Ishikawa (cell line): Measurements from ENCODE around the gene CAMTA1.

Experiments used
- CEBPB ChIP-seq: IDR thresholded peaks from 2 replicates; pipeline ENCODE4 v1.6.1; 2012
- CREB1 ChIP-seq: IDR thresholded peaks from 2 replicates; pipeline ENCODE4 v1.6.1; 2012; ENCODE audit warnings: low read depth
- EP300 ChIP-seq: IDR thresholded peaks from 2 replicates; pipeline ENCODE4 v1.6.1; 2012; ENCODE audit warnings: borderline replicate concordance
- MAX ChIP-seq: IDR thresholded peaks from 2 replicates; pipeline ENCODE4 v1.6.1; 2012
- RAD21 ChIP-seq: IDR thresholded peaks from 2 replicates; pipeline ENCODE4 v1.6.1; 2012; ENCODE audit warnings: low read depth
- REST ChIP-seq: IDR thresholded peaks from 2 replicates; pipeline ENCODE4 v1.6.1; 2012; ENCODE audit warnings: low read depth, mild to moderate bottlenecking
- TAF1 ChIP-seq: IDR thresholded peaks from 2 replicates; pipeline ENCODE4 v1.6.1; 2012; ENCODE audit warnings: low read depth, mild to moderate bottlenecking
- TCF12 ChIP-seq: IDR thresholded peaks from 2 replicates; pipeline ENCODE4 v1.6.1; 2012; ENCODE audit warnings: low read depth
- TEAD4 ChIP-seq: IDR thresholded peaks from 2 replicates; pipeline ENCODE4 v1.6.1; 2012
- YY1 ChIP-seq: IDR thresholded peaks from 2 replicates; pipeline ENCODE4 v1.6.1; 2012; ENCODE audit warnings: low read depth
- ZBTB7A ChIP-seq: IDR thresholded peaks from 2 replicates; pipeline ENCODE4 v1.6.1; 2012; ENCODE audit warnings: low read depth

GRCh38 chr1:7525338-7526063, 740.2 kb downstream of the CAMTA1 start:
- TF ChIP-seq CEBPB, result no peak
- TF ChIP-seq TEAD4, result no peak
- TF ChIP-seq YY1, result no peak
- no peak for TF ChIP-seq MAX
- no peak for TF ChIP-seq ZBTB7A
- TF ChIP-seq RAD21, result no peak
- no peak for TF ChIP-seq TAF1
- TF ChIP-seq EP300, result no peak
- TF ChIP-seq REST, result no peak
- no peak for TF ChIP-seq CREB1
- no peak for TF ChIP-seq TCF12
